GM18861 (cell line): ENCODE data around the gene BATF.

Source experiments
- ATAC-seq: cut with Tn5 transposase; IDR thresholded peaks from one replicate; pipeline ENCODE4 v1.9.1; 2021; ENCODE audit not compliant: unreplicated experiment

BATF gene

GRCh38 chr14:75499084-75499875 is 23.0 kb upstream of the BATF start:
- ATAC-seq: peak; percentile 64

GRCh38 chr14:75501080-75501479 is 21.2 kb upstream of the BATF start:
- ATAC-seq: no peak

- ATAC-seq: no peak
These were observed 17.9 kb upstream of the BATF start for GRCh38 chr14:75504411-75504810.

GRCh38 chr14:75506930-75507329 is 15.3 kb upstream of the BATF start:
- ATAC-seq: no peak

GRCh38 chr14:75510547-75510946 is 11.7 kb upstream of the BATF start:
- ATAC-seq: no peak

- ATAC-seq: no peak
These were observed 11.1 kb upstream of the BATF start for GRCh38 chr14:75511201-75511600.

GRCh38 chr14:75513911-75514672 is 8.2 kb upstream of the BATF start:
- ATAC-seq: peak; percentile 37

- ATAC-seq: peak; percentile 25
These were observed 7.3 kb upstream of the BATF start for GRCh38 chr14:75514673-75515628.

GRCh38 chr14:75515629-75515996 is 6.7 kb upstream of the BATF start:
- peak; percentile 40 for ATAC-seq

- no peak for ATAC-seq
These were observed 3.6 kb upstream of the BATF start for GRCh38 chr14:75518625-75519024.

- no peak for ATAC-seq
These were observed 2.9 kb upstream of the BATF start for GRCh38 chr14:75519394-75519793.

GRCh38 chr14:75519826-75520728 is 2.2 kb upstream of the BATF start:
- no peak for ATAC-seq

- ATAC-seq: no peak
These were observed 1.4 kb upstream of the BATF start for GRCh38 chr14:75520852-75521251.

- peak; percentile 2 for ATAC-seq
These were observed 662 bp upstream of the BATF start for GRCh38 chr14:75521415-75522199.

GRCh38 chr14:75522983-75523318 is 682 bp downstream of the BATF start:
- no peak for ATAC-seq

- no peak for ATAC-seq
These were observed 1.5 kb downstream of the BATF start for GRCh38 chr14:75523771-75524171.

- no peak for ATAC-seq
These were observed 3.7 kb downstream of the BATF start for GRCh38 chr14:75525969-75526368.

GRCh38 chr14:75527449-75528163 is 5.3 kb downstream of the BATF start:
- ATAC-seq: no peak

- no peak for ATAC-seq
These were observed 9.0 kb downstream of the BATF start for GRCh38 chr14:75531256-75531655.
